ENCODE data around the gene RBM33. TPM values are rescaled to one million over a fixed set of nuclear protein-coding genes. Genes with fewer than 3 reads are reported as not detected.

RBM33 gene
- total RNA-seq, 1 donor from 2014 or later = 50.5 TPM

GRCh38 chr7:155652156-155653114, 8.0 kb downstream of the RBM33 start:
- no peak overlapping the region for H3K4me3 ChIP-seq (ENCODE audit: insufficient read depth, low read depth, low read length)
- Mint-ChIP-seq H3K27me3 (ENCODE audit: low read depth, unreplicated experiment) (no peaks in the 10 kb centered on the region), H3K4me3 (ENCODE audit: unreplicated experiment) (no peak overlapping the region), H3K9me3 (ENCODE audit: unreplicated experiment) (peaks cover 2% of the 10 kb centered on the region), H3K36me3 (ENCODE audit: low read depth, unreplicated experiment) (peaks cover 15% of the 10 kb centered on the region), H3K4me1 (ENCODE audit: low read depth, unreplicated experiment) (peaks cover 10% of the 10 kb centered on the region), H3K27ac (ENCODE audit: unreplicated experiment) (no peak overlapping the region)
- H2AFZ ChIP-seq (ENCODE audit: low read depth, low read length) = no peak overlapping the region
- H3K9me3 ChIP-seq (ENCODE audit: insufficient read depth, low read depth, low read length) = no peaks in the 10 kb centered on the region
- no peaks in the 10 kb centered on the region for H3K4me1 ChIP-seq (ENCODE audit: insufficient read depth, low read length)
- H3K27ac ChIP-seq (ENCODE audit: low read depth, low read length) = no peak overlapping the region
- no peak for TF ChIP-seq CTCF (IDR thresholded peaks at IDR 0.05; ENCODE audit: insufficient read depth, low read depth, low read length)
- TF ChIP-seq EZH2 (IDR thresholded peaks at IDR 0.05; ENCODE audit: insufficient read depth, low read length) = no peak
- no peaks in the 10 kb centered on the region for H3K27me3 ChIP-seq (ENCODE audit: insufficient read depth, low read length)
- peaks cover 9% of the 10 kb centered on the region for H3K36me3 ChIP-seq (ENCODE audit: insufficient read depth, low read length)
- FAIRE-seq (no peak), DNase-seq (ENCODE audit: low read depth) (no peak)
- no peak overlapping the region for H3K9ac ChIP-seq (ENCODE audit: low read length)
- H3K4me2 ChIP-seq (ENCODE audit: low read length) = no peak overlapping the region
- peaks cover 96% of the 10 kb centered on the region for H4K20me1 ChIP-seq (ENCODE audit: insufficient read depth, low read length)
- peaks cover 100% of the 10 kb centered on the region for H3K79me2 ChIP-seq (ENCODE audit: insufficient read depth, low read length)

GRCh38 chr7:155653803-155654202, 9.3 kb downstream of the RBM33 start:
- H3K9ac ChIP-seq (ENCODE audit: low read length) = no peak overlapping the region
- peaks cover 2% of the 10 kb centered on the region for H3K9me3 Mint-ChIP-seq (ENCODE audit: unreplicated experiment)
- peaks cover 3% of the 10 kb centered on the region for H3K36me3 Mint-ChIP-seq (ENCODE audit: low read depth, unreplicated experiment)
- no peaks in the 10 kb centered on the region for H3K9me3 ChIP-seq (ENCODE audit: insufficient read depth, low read depth, low read length)
- no peak for FAIRE-seq
- no peak overlapping the region for H3K4me2 ChIP-seq (ENCODE audit: low read length)
- no peak for DNase-seq (ENCODE audit: low read depth)
- peaks cover 96% of the 10 kb centered on the region for H4K20me1 ChIP-seq (ENCODE audit: insufficient read depth, low read length)
- no peaks in the 10 kb centered on the region for H3K27me3 ChIP-seq (ENCODE audit: insufficient read depth, low read length)
- H3K4me1 ChIP-seq (ENCODE audit: insufficient read depth, low read length) = no peaks in the 10 kb centered on the region
- H3K4me1 Mint-ChIP-seq (ENCODE audit: low read depth, unreplicated experiment) = peaks cover 10% of the 10 kb centered on the region
- no peaks in the 10 kb centered on the region for H3K27me3 Mint-ChIP-seq (ENCODE audit: low read depth, unreplicated experiment)
- H3K27ac Mint-ChIP-seq (ENCODE audit: unreplicated experiment) = no peak overlapping the region
- H3K36me3 ChIP-seq (ENCODE audit: insufficient read depth, low read length) = no peaks in the 10 kb centered on the region
- TF ChIP-seq CTCF (IDR thresholded peaks at IDR 0.05; ENCODE audit: insufficient read depth, low read depth, low read length) (no peak), EZH2 (IDR thresholded peaks at IDR 0.05; ENCODE audit: insufficient read depth, low read length) (no peak)
- H2AFZ ChIP-seq (ENCODE audit: low read depth, low read length) = no peak overlapping the region
- no peak overlapping the region for H3K27ac ChIP-seq (ENCODE audit: low read depth, low read length)
- H3K79me2 ChIP-seq (ENCODE audit: insufficient read depth, low read length) = peaks cover 100% of the 10 kb centered on the region
- H3K4me3 ChIP-seq (ENCODE audit: insufficient read depth, low read depth, low read length) = no peak overlapping the region
- H3K4me3 Mint-ChIP-seq (ENCODE audit: unreplicated experiment) = no peak overlapping the region

- TF ChIP-seq CTCF (IDR thresholded peaks at IDR 0.05; ENCODE audit: insufficient read depth, low read depth, low read length) (no peak), EZH2 (IDR thresholded peaks at IDR 0.05; ENCODE audit: insufficient read depth, low read length) (no peak)
- Histone ChIP-seq H3K36me3 (ENCODE audit: insufficient read depth, low read length) (no peaks in the 10 kb centered on the region), H4K20me1 (ENCODE audit: insufficient read depth, low read length) (peaks cover 94% of the 10 kb centered on the region), H3K79me2 (ENCODE audit: insufficient read depth, low read length) (peaks cover 99% of the 10 kb centered on the region), H3K27ac (ENCODE audit: low read depth, low read length) (no peak overlapping the region), H3K9me3 (ENCODE audit: insufficient read depth, low read depth, low read length) (no peaks in the 10 kb centered on the region), H3K4me2 (ENCODE audit: low read length) (no peak overlapping the region), H3K27me3 (ENCODE audit: insufficient read depth, low read length) (no peaks in the 10 kb centered on the region), H2AFZ (ENCODE audit: low read depth, low read length) (no peak overlapping the region), H3K4me3 (ENCODE audit: insufficient read depth, low read depth, low read length) (no peak overlapping the region), H3K9ac (ENCODE audit: low read length) (no peak overlapping the region), H3K4me1 (ENCODE audit: insufficient read depth, low read length) (no peaks in the 10 kb centered on the region)
- DNase-seq (ENCODE audit: low read depth) (no peak), FAIRE-seq (no peak)
- Mint-ChIP-seq H3K4me1 (ENCODE audit: low read depth, unreplicated experiment) (peaks cover 24% of the 10 kb centered on the region), H3K9me3 (ENCODE audit: unreplicated experiment) (no peaks in the 10 kb centered on the region), H3K36me3 (ENCODE audit: low read depth, unreplicated experiment) (peaks cover 3% of the 10 kb centered on the region), H3K27ac (ENCODE audit: unreplicated experiment) (no peak overlapping the region), H3K27me3 (ENCODE audit: low read depth, unreplicated experiment) (no peaks in the 10 kb centered on the region), H3K4me3 (ENCODE audit: unreplicated experiment) (no peak overlapping the region)
Measured at GRCh38 chr7:155656891-155657290, 12.4 kb downstream of the RBM33 start.
